GM18907 (cell line): ENCODE measurements around the gene STX12.

ENCODE experiments used
- ATAC-seq: cut with Tn5 transposase; IDR thresholded peaks from one replicate; pipeline ENCODE4 v1.9.1; 2021; ENCODE audit warnings: mild to moderate bottlenecking, moderate library complexity; ENCODE audit not compliant: unreplicated experiment

Gene STX12

DNA sequence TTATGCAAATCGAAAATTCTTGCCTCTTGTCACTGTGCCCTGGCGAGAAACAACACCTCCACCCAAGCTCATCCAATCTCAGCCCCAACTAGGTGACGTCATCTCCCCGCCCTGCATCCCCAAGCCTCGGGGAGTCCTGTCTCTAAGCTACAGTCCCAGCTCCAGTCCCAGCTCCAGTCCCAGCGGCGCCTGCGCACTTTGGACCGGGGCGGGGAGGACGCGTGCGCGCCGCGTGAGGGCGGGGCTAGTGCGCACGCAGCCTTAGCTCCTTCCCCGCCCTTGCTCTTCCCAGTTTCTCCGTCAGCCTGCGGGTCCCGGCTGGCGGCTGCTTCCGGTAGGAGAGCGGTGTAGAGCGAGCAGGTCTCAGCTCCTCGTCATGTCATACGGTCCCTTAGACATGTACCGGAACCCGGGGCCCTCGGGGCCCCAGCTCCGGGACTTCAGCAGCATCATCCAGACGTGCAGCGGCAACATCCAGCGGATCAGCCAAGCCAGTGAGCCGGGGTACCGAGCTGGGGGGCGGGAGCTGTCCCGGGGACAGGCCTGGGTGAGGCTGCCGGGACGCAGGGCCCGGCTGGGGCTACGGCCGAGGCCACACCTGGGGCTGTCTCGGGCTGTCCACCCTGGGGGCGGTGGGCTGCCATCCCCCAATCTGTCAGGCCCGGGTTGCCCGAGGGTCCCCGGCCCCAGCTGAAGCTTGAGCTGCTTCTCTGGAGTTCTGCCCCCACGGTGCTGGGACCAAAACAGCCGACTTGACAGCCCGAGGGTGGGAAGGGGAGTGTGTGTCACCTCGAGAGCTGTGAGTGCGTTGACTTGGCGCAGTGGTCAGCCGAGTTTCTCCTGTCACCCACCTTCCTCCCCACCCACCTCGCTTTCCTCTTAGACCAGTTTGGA, at the start of gene STX12:
STX12 (plus strand) TSS at position 288 of the 894 bp plus-strand sequence; CDS start at position 377, 89 bp downstream.
- ATAC-seq: peak; percentile 91

DNA sequence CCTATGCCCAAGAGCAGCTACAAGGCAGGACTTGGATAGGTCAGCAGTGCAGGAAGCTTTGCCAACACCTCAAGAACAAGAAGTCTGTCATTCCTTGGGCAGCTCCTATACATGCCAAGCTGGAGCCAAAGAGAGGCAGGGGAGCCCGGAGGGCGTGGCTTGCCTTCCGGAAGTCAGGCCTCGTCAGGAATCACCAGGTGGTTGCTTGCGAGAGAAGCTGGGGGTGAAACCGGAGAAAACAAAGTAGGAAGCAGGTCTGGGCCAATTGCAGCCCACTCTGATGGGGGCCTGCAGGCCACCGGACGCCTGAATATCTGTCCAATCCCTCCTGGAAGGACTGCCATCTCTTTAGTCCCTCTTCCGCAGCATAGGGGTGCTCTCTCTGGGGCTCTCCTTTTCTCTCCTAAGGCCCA, 48.1 kb upstream of the STX12 start:
- no peak for ATAC-seq

DNA sequence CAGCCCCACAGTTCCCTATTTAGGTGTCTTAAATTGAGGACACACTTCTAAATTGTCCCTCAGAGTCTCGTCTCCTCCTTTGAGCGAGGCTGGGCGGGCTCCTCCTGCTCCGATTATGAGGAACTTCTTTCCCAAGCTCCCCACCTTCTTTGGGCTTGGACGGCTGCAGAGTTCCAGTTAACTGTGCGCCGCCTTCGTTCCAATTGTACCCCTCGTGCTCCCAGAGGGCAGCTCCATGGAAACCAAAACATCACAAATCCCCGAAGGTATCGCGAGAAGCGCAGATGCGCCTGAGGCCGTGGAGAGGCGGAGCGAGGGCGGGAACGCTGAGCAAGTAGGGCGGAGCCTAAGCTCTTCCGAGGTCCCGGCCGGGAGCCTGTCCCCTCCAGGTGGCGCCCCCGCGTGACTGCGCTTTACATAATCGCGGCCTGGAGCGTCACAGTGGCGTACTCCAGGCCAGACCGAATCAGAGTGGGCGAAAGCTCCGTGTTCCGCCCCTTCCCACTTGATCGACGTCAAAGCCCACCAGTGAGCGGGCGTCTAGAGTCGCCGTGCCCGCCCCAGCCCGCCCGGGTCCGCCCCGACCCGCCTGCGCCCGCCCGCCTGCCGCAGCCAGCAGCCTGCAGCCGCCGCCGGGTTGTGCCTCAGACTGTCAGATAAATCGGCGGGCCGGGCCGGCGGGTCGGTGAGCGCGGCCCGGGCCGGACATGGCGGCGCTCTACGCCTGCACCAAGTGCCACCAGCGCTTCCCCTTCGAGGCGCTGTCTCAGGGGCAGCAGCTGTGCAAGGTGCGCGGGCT, 47.4 kb upstream of the STX12 start, which contains the start of gene FAM76A:
FAM76A (plus strand) TSS at position 588 of the 799 bp plus-strand sequence; CDS start at position 708, 120 bp downstream.
- ATAC-seq: peak; percentile 93

- peak; percentile 31 for ATAC-seq
Observed at GRCh38 chr1:27726173-27727044, 46.6 kb upstream of the STX12 start.

- ATAC-seq: no peak
Observed at GRCh38 chr1:27727126-27727525, 45.9 kb upstream of the STX12 start.

DNA sequence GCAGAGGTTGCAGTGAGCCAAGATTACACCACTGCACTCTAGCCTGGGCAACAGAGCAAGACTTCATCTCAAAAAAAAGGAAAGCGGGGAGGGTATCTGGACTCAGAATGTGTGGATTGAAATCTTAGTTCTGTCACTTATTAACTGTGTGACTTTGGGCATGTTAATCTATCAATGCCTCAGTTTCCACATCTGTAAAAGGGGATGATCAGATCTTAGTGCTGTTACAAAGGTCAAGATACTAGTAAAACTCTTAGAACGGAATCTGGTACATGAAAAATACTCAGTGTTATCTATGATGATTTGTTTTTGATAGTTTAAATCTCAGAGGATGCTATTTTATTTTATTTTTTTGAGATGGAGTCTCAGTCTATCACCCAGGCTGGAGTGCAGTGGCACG, 36.8 kb upstream of the STX12 start:
- no peak for ATAC-seq

DNA sequence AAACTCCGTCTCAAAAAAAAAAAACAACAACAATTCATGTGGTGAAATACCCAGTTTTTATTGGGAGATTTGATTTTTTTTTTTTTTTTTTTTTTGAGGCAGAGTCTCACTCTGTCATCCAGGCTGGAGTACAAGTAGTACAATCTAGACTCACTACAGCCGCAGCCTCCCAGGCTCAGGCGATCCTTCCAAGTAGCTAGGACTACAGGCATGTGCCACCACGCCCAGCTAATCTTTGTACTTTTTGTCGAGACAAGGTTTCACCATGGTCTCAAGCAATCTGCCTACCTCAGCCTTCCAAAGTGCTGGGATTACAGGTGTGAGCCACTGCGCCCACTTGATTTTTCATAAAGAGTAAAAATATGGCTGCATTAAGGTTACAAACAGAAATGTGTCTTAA, 31.9 kb upstream of the STX12 start:
- ATAC-seq: no peak

DNA sequence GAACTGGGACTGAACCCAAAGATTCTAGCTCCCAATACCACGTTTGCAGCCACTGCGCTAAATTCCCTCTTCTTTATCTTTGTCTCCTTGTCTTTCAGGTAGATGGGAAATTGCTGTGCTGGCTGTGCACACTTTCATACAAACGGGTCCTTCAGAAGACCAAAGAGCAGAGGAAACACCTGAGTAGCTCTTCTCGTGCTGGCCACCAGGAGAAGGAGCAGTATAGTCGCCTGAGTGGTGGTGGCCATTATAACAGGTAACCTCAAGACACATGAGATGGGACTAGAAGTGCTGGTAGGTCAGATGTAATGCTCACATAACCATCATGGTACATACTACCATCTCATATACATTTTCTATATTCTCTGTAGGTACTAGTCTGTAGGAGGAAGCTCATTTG, 28.5 kb upstream of the STX12 start:
- ATAC-seq: no peak

GRCh38 chr1:27745466-27745865, 27.6 kb upstream of the STX12 start:
- no peak for ATAC-seq

- ATAC-seq: no peak
Observed at GRCh38 chr1:27752360-27752759, 20.7 kb upstream of the STX12 start.

DNA sequence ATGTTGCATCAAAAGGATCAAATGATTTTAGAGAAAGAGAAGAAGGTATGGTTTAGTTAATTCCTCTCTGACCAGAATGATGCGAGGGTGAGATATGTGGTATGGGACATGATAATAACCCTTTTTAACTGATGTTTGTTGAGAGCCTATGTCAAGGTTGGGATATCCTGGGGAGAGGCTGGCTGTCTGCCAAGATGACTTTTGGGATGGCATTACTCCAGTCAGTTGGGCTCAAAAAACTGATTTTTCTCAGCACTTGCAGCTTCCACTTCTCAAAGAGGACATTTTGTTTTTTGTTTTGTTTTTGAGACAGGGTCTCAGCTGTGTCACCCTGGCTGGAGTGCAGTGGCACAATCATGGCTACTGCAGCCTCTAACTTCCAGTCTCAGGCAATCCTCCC, 17.7 kb upstream of the STX12 start:
- ATAC-seq: no peak

GRCh38 chr1:27755865-27756264, 17.2 kb upstream of the STX12 start:
- no peak for ATAC-seq

DNA sequence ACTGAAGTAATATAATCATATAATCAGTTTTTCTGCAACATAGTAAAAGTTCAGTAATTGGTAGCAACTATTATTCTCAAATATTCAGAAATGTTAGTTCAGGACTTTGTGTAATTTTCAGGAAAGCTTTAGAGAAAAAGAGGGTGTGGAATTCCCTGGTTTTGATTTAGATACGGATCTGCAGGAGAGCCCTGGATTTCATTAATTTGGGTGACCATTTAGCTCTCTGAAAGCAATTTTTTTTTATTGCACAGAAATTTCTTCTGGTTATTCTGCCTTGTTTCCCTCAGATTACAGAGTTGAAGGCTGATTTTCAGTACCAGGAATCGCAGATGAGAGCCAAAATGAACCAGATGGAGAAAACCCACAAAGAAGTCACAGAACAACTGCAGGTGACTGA, 13.8 kb upstream of the STX12 start:
- no peak for ATAC-seq

DNA sequence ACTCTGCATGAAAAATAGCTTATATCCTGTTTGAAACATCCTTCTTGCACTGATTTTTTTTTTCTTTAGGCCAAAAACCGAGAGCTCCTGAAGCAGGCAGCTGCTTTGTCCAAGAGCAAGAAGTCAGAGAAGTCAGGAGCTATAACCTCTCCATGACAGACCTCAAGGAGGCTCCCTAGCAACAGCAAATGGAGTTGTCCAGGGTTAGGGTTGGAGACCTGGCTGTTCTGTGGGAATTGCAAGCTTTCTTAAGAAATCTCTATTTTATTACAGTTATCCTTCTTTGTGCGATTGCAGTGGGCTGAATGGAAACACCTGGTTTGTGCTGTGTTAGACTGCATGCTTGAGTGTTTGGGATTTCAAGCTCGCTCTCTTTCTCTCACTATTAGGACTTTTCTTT, 12.6 kb upstream of the STX12 start:
- no peak for ATAC-seq

GRCh38 chr1:27762033-27762432, 11.0 kb upstream of the STX12 start:
- ATAC-seq: no peak

- ATAC-seq: no peak
Observed at GRCh38 chr1:27763358-27763757, 9.7 kb upstream of the STX12 start.

DNA sequence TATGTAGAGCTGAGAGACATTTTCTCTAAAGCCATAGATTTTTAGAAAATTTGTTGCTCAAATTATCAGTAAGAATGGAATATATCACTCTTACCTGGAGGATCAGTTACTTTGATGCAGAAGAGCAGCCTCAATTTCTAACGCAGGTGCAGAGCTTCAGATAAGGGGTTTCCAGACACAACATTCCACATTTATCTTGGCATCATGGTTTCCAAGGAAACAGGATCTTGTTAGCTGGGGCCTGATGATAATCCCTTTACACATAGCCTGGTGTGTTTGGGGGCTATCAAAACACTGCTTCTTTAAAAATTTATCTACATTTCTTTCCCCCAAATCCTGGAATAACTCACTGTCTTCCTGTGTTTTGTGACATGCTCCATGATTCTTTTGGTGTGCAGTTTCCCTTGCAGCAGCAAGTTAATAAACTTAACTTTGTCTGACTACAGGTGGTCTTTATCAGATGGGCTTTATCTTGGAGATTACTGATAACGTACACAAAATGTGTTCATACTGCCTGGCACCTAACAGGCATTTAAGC, 2.7 kb upstream of the STX12 start:
- ATAC-seq: no peak

- no peak for ATAC-seq
Observed at GRCh38 chr1:27772036-27772931, 735 bp upstream of the STX12 start.

DNA sequence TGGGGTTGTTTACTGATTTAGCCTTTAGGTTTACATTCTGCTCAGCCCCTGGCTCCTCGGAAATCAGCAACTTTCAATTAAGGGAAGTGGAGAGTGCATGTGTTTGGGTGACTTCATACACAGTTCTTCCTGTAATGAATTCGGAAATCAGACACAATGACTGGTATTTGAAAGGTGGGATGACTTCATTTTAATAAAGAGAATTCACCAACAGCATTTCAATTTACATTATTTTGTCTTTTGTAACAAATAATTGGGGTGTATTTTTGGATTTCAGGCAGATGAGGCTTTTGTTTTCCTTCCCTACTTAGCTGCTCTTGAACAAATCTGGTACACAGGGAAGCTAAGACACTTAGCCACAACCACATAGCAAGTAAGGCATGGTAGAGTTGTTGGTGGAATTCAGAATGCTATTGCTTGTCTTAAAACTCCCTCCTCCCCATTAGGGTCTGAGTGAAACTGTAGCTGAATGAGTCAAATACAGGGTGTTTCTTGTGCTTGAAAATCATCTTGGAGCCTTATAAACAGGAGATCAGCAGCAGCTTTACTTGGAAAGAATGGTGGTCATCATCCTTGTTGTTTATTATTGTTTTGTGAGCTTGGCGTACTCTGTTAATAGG, 917 bp downstream of the STX12 start:
- peak; percentile 10 for ATAC-seq
